Measurements from ENCODE around the gene INPP4B. TPM values are rescaled to one million over a fixed set of nuclear protein-coding genes. Genes with fewer than 3 reads are reported as not detected.
"Not testable (repeated sequence)": the region's sequence is repeated elsewhere in the genome, so short reads cannot be mapped to it uniquely, and the experiment has no call there.

INPP4B gene
- polyA plus RNA-seq, 1 experiment, result 18.1 TPM

- POLR2A ChIA-PET, result no interaction called here
- no peak for DNase-seq (ENCODE audit: low read depth)
- H3K4me3 ChIP-seq (ENCODE audit: low read depth, low read length), result no peak overlapping the region
- H3K36me3 ChIP-seq (ENCODE audit: control insufficient read depth, insufficient read depth, low read length), result peaks cover 1% of the 10 kb centered on the region; the same call in 1 of the 2 replicates
- no peak for TF ChIP-seq CTCF (IDR thresholded peaks at IDR 0.05; ENCODE audit: insufficient read depth, low read depth, low read length)
- CTCF ChIA-PET, result no interaction called here
- H3K27me3 ChIP-seq (ENCODE audit: control insufficient read depth, insufficient read depth, low read length), result no peaks in the 10 kb centered on the region
Observed at GRCh38 chr4:142656178-142656577, 189.9 kb downstream of the INPP4B start.

GRCh38 chr4:142648378-142648777, 197.7 kb downstream of the INPP4B start:
- DNase-seq (ENCODE audit: low read depth), result no peak
- ChIA-PET POLR2A (no interaction called here), CTCF (interaction anchor here (1.2 kb wide), 1 partner anchor 10 kb away, joined by 3 read pairs; no protein-coding TSS in a partner anchor)
- TF ChIP-seq CTCF (IDR thresholded peaks at IDR 0.05; ENCODE audit: insufficient read depth, low read depth, low read length), result no peak
- Histone ChIP-seq H3K36me3 (ENCODE audit: control insufficient read depth, insufficient read depth, low read length) (no peaks in the 10 kb centered on the region; the same call in 1 of the 2 replicates), H3K4me3 (ENCODE audit: low read depth, low read length) (no peak overlapping the region), H3K27me3 (ENCODE audit: control insufficient read depth, insufficient read depth, low read length) (no peaks in the 10 kb centered on the region)

GRCh38 chr4:142645475-142646108, 200.5 kb downstream of the INPP4B start:
- Histone ChIP-seq H3K36me3 (ENCODE audit: control insufficient read depth, insufficient read depth, low read length) (no peaks in the 10 kb centered on the region; the same call in 1 of the 2 replicates), H3K4me3 (ENCODE audit: low read depth, low read length) (no peak overlapping the region), H3K27me3 (ENCODE audit: control insufficient read depth, insufficient read depth, low read length) (no peaks in the 10 kb centered on the region)
- no peak for TF ChIP-seq CTCF (IDR thresholded peaks at IDR 0.05; ENCODE audit: insufficient read depth, low read depth, low read length)
- CTCF ChIA-PET, result interaction anchor here (0.7 kb wide), 1 partner anchor 91 kb away, joined by 3 read pairs; no protein-coding TSS in a partner anchor
- POLR2A ChIA-PET, result no interaction called here
- DNase-seq (ENCODE audit: low read depth), result no peak

- H3K36me3 ChIP-seq (ENCODE audit: control insufficient read depth, insufficient read depth, low read length); CTCF ChIA-PET; POLR2A ChIA-PET; H3K27me3 ChIP-seq (ENCODE audit: control insufficient read depth, insufficient read depth, low read length); H3K4me3 ChIP-seq (ENCODE audit: low read depth, low read length); DNase-seq (ENCODE audit: low read depth): not testable (repeated sequence)
Observed at GRCh38 chr4:142644628-142645027, 201.5 kb downstream of the INPP4B start.

- ChIA-PET CTCF (no interaction called here), POLR2A (no interaction called here)
- no peak overlapping the region for H3K4me3 ChIP-seq (ENCODE audit: low read depth, low read length)
- no peak for TF ChIP-seq CTCF (IDR thresholded peaks at IDR 0.05; ENCODE audit: insufficient read depth, low read depth, low read length)
- no peaks in the 10 kb centered on the region for H3K36me3 ChIP-seq (ENCODE audit: control insufficient read depth, insufficient read depth, low read length)
- no peak for DNase-seq (ENCODE audit: low read depth)
- H3K27me3 ChIP-seq (ENCODE audit: control insufficient read depth, insufficient read depth, low read length), result no peaks in the 10 kb centered on the region
Observed at GRCh38 chr4:142637614-142638013, 208.5 kb downstream of the INPP4B start.

- no peak for DNase-seq (ENCODE audit: low read depth)
- ChIA-PET POLR2A (no interaction called here), CTCF (no interaction called here)
- no peak for TF ChIP-seq CTCF (IDR thresholded peaks at IDR 0.05; ENCODE audit: insufficient read depth, low read depth, low read length)
- Histone ChIP-seq H3K27me3 (ENCODE audit: control insufficient read depth, insufficient read depth, low read length) (no peaks in the 10 kb centered on the region), H3K4me3 (ENCODE audit: low read depth, low read length) (no peak overlapping the region), H3K36me3 (ENCODE audit: control insufficient read depth, insufficient read depth, low read length) (no peaks in the 10 kb centered on the region)
Observed at GRCh38 chr4:142631836-142632235, 214.3 kb downstream of the INPP4B start.
